Measurements from ENCODE around the gene EMILIN1.

EMILIN1 gene

GRCh38 chr2:27121906-27122305 is 43.5 kb downstream of the EMILIN1 start:
- Histone ChIP-seq H3K4me2 (ENCODE audit: low read length) (no peak overlapping the region), H3K4me3 (ENCODE audit: low read length) (no peak overlapping the region), H3K27me3 (ENCODE audit: control insufficient read depth, low read length) (peaks cover 29% of the 10 kb centered on the region), H3K9me3 (ENCODE audit: control insufficient read depth, insufficient read depth, low read length) (no peaks in the 10 kb centered on the region), H3K36me3 (ENCODE audit: control insufficient read depth, low read length) (no peaks in the 10 kb centered on the region), H4K20me1 (ENCODE audit: control insufficient read depth, insufficient read depth, low read depth, low read length) (no peaks in the 10 kb centered on the region), H3F3A (ENCODE audit: control insufficient read depth, insufficient read depth) (no peaks in the 10 kb centered on the region), H3K9me2 (replicated peaks; ENCODE audit: control insufficient read depth, low read length) (no peaks in the 10 kb centered on the region), H3K79me2 (ENCODE audit: control insufficient read depth, low read length) (no peaks in the 10 kb centered on the region), H3K4me1 (ENCODE audit: control insufficient read depth, low read length) (peaks cover 13% of the 10 kb centered on the region), H3K27ac (ENCODE audit: low read depth, low read length) (no peak overlapping the region)
- TF ChIP-seq CTCF (IDR thresholded peaks at IDR 0.05; ENCODE audit: low read depth, low read length, poor library complexity, severe bottlenecking) (no peak), EZH2phosphoT487 (IDR thresholded peaks at IDR 0.05; ENCODE audit: borderline replicate concordance, low read length) (no peak)

GRCh38 chr2:27122791-27123190 is 44.4 kb downstream of the EMILIN1 start:
- no peak for TF ChIP-seq CTCF (IDR thresholded peaks at IDR 0.05; ENCODE audit: low read depth, low read length, poor library complexity, severe bottlenecking)
- TF ChIP-seq EZH2phosphoT487 (IDR thresholded peaks at IDR 0.05; ENCODE audit: borderline replicate concordance, low read length): no peak
- Histone ChIP-seq H3K79me2 (ENCODE audit: control insufficient read depth, low read length) (no peaks in the 10 kb centered on the region), H3K27ac (ENCODE audit: low read depth, low read length) (no peak overlapping the region), H3K9me2 (replicated peaks; ENCODE audit: control insufficient read depth, low read length) (no peaks in the 10 kb centered on the region), H3K4me1 (ENCODE audit: control insufficient read depth, low read length) (peaks cover 13% of the 10 kb centered on the region), H3K27me3 (ENCODE audit: control insufficient read depth, low read length) (peaks cover 29% of the 10 kb centered on the region), H3K4me3 (ENCODE audit: low read length) (no peak overlapping the region), H3K9me3 (ENCODE audit: control insufficient read depth, insufficient read depth, low read length) (no peaks in the 10 kb centered on the region), H4K20me1 (ENCODE audit: control insufficient read depth, insufficient read depth, low read depth, low read length) (no peaks in the 10 kb centered on the region), H3F3A (ENCODE audit: control insufficient read depth, insufficient read depth) (no peaks in the 10 kb centered on the region), H3K4me2 (ENCODE audit: low read length) (no peak overlapping the region), H3K36me3 (ENCODE audit: control insufficient read depth, low read length) (no peaks in the 10 kb centered on the region)

GRCh38 chr2:27123302-27124150 is 45.1 kb downstream of the EMILIN1 start, which contains the start of gene ABHD1:
Gene ABHD1, plus strand, starts transcription at chr2:27123815. Its CDS starts 134 bp downstream, at chr2:27123949.
- H3K4me1 ChIP-seq (ENCODE audit: control insufficient read depth, low read length): peaks cover 13% of the 10 kb centered on the region
- H3K79me2 ChIP-seq (ENCODE audit: control insufficient read depth, low read length): no peaks in the 10 kb centered on the region
- H3K4me2 ChIP-seq (ENCODE audit: low read length): peak within 1 kb of the TSS; percentile 71
- no peaks in the 10 kb centered on the region for H3F3A ChIP-seq (ENCODE audit: control insufficient read depth, insufficient read depth)
- H3K27me3 ChIP-seq (ENCODE audit: control insufficient read depth, low read length): peaks cover 29% of the 10 kb centered on the region
- H3K36me3 ChIP-seq (ENCODE audit: control insufficient read depth, low read length): no peaks in the 10 kb centered on the region
- peak within 1 kb of the TSS; percentile 61 for H3K4me3 ChIP-seq (ENCODE audit: low read length)
- TF ChIP-seq CTCF (IDR thresholded peaks at IDR 0.05; ENCODE audit: low read depth, low read length, poor library complexity, severe bottlenecking) (peak; percentile 13), EZH2phosphoT487 (IDR thresholded peaks at IDR 0.05; ENCODE audit: borderline replicate concordance, low read length) (no peak)
- no peaks in the 10 kb centered on the region for H3K9me2 ChIP-seq (replicated peaks; ENCODE audit: control insufficient read depth, low read length)
- no peaks in the 10 kb centered on the region for H4K20me1 ChIP-seq (ENCODE audit: control insufficient read depth, insufficient read depth, low read depth, low read length)
- no peak within 1 kb of the TSS for H3K27ac ChIP-seq (ENCODE audit: low read depth, low read length)
- H3K9me3 ChIP-seq (ENCODE audit: control insufficient read depth, insufficient read depth, low read length): no peaks in the 10 kb centered on the region
